Activated naive CD8-positive, alpha-beta T cell treated with anti-CD3 and anti-CD28 coated beads, Interleukin-2, amount 50 U/mL, for 16 hours (primary cell): ENCODE results near the gene RAX2.
A peak's percentile ranks its signal among the peaks of the same experiment; 100 is the strongest.

Experiments
- DNase-seq: peaks from one replicate; pipeline ENCODE4 v3.0.0-alpha.2; 2020; ENCODE audit warnings: low read depth, low spot score

RAX2 gene

GRCh38 chr19:3801412-3802096 is 29.5 kb upstream of the RAX2 start:
- DNase-seq, result peak; percentile 29

- no peak for DNase-seq
These were observed 29.0 kb upstream of the RAX2 start for GRCh38 chr19:3800996-3801395.

- DNase-seq, result no peak
These were observed 26.1 kb upstream of the RAX2 start for GRCh38 chr19:3798137-3798536.

- DNase-seq, result no peak
These were observed 24.3 kb upstream of the RAX2 start for GRCh38 chr19:3796358-3796757.

- DNase-seq, result no peak
These were observed 21.8 kb upstream of the RAX2 start for GRCh38 chr19:3793799-3794198.

- no peak for DNase-seq
These were observed 20.1 kb upstream of the RAX2 start for GRCh38 chr19:3792114-3792513.

- no peak for DNase-seq
These were observed 18.9 kb upstream of the RAX2 start for GRCh38 chr19:3790941-3791340.

- DNase-seq, result no peak
These were observed 18.2 kb upstream of the RAX2 start for GRCh38 chr19:3790209-3790734.

GRCh38 chr19:3788996-3789778 is 17.2 kb upstream of the RAX2 start:
- DNase-seq, result no peak

- DNase-seq, result no peak
These were observed 14.2 kb upstream of the RAX2 start, which contains the start of gene MATK for GRCh38 chr19:3785938-3786824. Gene MATK, minus strand, starts transcription at chr19:3786381. Its CDS starts 1,246 bp downstream, at chr19:3785135.

GRCh38 chr19:3785451-3785937 is 13.5 kb upstream of the RAX2 start:
- peak; percentile 14 for DNase-seq

GRCh38 chr19:3784607-3785450 is 12.8 kb upstream of the RAX2 start:
- no peak for DNase-seq

- no peak for DNase-seq
These were observed 11.9 kb upstream of the RAX2 start for GRCh38 chr19:3783660-3784584.

- DNase-seq, result no peak
These were observed 10.9 kb upstream of the RAX2 start for GRCh38 chr19:3782903-3783302.

GRCh38 chr19:3782330-3782729 is 10.3 kb upstream of the RAX2 start:
- no peak for DNase-seq

GRCh38 chr19:3781603-3782002 is 9.6 kb upstream of the RAX2 start:
- no peak for DNase-seq

GRCh38 chr19:3780786-3781304 is 8.8 kb upstream of the RAX2 start:
- DNase-seq, result no peak

GRCh38 chr19:3778899-3779723 is 7.1 kb upstream of the RAX2 start:
- DNase-seq, result no peak
